Germinal center (tissue), 1 donor: ENCODE measurements around the gene THOC5.
A peak's percentile ranks its signal among the peaks of the same experiment; 100 is the strongest.

Source experiments
- DNase-seq: peaks from one replicate; pipeline ENCODE4 v3.0.0; 2012; ENCODE audit warnings: mixed read lengths, low spot score

THOC5 gene

DNA sequence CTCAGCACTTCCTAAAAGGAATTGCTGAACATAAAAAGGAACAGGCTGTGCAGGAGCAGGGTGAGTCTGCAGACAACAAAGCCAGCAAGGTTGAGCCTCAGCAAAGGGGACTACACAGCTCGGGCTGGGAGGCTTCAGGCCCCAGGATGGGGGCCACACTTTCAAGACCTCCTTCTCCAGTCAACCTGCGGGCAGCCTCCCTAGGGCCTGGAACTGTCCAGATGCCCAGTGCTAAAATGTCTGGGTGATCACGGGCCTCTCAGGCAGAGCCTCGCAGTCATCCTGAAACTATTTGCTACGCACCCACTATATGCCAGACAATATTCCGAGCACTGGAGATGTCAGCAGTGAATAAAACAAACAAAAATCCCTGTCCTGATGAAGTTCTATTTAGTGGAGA is 77.4 kb downstream of the THOC5 start:
- DNase-seq: no peak

DNA sequence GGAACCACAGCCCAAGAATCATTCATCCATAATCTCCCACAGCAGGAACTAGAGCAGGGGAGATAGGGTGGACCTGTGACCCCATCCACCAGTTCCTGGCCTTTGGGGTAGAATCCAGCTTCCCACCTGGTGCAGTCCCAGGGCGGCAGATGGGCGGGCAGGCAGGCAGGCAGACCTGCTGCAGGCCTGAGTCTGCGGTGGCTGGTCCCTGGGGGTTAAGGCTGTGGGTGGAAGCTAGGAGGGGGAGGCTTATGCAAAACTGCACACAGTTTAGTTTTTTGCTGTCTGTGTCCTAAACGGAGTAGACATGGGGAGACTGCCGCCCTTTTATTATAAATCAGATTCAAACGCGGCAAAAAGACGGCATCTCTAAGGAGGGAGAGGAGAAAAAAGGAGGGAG is 78.0 kb downstream of the THOC5 start:
- DNase-seq: peak; percentile 73

DNA sequence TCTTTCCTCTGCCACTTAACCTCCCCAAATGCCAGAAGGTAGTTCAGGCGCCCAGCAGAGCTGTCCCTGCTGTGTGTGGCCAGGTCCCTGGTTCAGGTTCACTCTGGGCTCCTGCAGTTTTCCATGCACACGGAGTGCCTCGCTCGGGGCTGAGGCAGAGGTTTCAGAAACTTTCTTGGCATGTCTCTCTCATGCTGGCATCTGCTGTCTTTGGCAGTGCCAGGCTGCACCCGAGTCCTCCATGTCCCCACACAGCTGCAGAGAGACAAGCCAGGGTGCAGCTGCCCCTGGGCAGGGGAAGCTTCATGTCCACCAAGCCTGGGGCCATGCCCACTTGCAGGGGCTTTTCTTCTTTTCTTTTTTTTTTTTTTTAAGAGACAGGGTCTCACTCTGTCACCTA is 80.6 kb downstream of the THOC5 start:
- no peak for DNase-seq

DNA sequence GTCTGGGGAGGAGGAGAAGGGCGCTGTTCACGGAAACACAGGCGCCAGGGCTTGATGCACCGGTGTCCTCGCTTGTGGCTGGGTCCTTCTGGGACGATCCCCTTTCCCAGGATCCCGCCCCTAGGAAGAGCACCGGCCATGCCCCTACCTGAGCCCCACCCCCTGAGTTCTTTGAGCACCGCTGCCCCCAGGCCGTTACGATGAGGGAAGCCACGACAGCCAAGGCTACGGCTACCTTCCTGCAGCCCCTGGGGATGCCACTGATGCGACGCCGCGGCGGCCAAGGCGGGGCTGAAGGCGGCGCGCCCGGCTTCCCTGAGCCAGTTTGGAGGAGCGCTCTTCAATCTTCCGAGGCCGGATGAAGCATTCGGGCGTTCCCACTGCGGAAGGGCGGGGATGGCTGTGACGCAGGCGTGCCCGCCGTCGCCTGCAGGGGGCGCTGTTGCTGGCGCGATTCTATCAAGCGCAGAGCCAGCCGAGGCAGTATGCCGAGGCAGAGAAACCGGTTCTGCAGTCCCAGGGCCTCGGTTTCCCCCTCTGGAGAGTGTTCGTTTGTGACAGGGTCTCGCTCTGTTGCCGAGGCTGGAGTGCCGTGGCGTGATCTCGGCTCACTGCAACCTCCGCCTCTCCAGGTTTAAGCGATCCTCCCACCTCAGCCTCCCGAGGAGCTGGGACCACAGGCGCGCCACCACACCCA is 83.2 kb downstream of the THOC5 start:
- peak; percentile 74 for DNase-seq

DNA sequence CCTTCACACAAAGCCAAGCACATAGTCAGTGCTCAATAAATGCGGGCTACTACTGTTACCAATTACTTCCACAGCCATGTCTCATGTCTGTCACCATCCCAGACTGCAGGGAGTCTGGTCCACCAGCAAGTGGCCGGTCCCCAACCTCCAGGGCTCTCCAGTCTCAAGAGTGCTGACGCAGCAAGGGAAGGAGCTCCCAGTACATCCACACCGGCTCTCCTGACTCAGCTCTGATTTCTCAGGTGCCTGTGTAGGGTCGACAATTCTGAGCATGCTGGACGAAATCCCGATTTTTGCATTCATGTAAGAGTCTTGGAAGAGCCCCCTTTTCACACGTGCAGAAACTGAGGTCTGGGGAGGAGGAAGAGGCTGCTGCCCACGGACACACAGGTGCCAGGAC is 83.8 kb downstream of the THOC5 start:
- DNase-seq: no peak

DNA sequence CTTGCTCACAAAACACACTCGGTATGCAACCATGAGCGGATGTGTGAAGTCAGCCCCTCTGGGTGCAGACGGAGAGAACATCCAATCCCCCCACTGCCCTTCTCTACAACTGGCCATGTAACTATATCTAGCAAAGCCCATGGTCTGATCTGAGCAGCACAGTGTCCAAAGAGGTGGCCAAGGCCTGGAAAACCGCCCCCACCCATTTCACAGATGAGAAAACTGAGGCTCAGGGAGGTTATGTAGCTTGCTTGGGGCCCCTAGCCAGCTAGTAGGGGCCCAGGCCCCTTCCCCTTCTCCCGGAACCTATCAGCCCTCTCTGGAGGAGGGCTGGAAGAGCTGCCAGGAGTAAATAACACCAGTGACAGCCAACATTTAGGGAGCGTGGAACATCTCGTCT is 89.0 kb downstream of the THOC5 start:
- no peak for DNase-seq

DNA sequence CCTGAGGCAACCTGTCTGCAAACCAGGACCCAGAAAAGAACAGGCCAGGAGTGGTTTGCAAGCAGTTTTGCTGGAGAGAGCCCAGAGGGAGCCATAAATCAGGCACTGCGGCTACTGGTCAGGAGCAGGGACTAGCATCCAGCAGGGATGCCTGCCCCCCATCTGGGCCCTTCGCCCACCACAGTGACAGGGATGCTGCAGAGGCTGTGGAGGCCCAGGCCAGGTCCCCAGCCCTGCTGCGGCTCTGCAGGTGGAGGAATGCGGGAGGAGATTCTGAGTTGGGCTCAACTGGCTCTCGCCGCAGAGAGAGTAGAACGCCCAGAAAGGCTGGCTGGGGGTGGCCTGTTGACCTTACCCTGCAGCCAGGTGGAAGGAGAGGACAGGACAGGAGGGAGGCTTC is 89.9 kb downstream of the THOC5 start:
- DNase-seq: no peak

DNA sequence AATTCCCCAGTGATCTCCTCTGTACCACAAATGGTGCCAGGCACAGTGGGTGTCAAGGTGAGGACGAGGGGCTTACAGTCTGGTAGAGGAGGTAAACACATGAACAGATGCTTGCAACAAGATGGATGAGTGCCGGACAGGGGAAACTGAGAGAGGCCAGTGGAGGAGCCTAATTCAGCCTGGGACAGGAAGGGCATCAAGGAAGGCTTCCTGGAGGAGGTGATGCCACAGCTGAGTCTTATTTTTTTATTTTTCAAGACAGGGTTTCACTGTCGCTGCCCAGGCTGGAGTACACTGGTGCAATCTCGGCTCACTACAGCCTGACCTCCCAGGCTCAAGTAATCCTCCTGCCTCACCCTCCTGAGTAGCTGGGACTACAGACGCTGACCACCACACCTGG is 92.3 kb downstream of the THOC5 start:
- no peak for DNase-seq

DNA sequence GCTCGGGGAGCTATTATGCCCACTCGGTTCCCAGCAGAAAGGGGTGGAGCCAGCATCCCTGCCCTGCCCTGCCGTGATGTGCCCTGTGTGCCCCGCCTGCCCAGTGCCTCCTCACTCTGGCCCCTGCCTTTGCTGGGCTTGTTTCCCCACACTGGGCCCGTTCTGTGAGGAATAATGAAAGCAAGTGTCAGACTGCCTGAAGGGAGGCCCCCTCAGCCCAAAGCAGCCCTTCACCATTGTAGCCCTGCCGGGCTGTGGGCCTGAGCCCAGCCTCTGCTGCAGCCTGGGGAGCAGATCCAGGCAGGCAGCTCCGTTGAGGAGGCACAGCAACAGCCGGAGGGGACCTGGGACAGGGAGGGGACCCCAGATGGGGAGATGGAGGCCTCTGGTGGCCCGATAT is 93.8 kb downstream of the THOC5 start:
- DNase-seq: no peak

DNA sequence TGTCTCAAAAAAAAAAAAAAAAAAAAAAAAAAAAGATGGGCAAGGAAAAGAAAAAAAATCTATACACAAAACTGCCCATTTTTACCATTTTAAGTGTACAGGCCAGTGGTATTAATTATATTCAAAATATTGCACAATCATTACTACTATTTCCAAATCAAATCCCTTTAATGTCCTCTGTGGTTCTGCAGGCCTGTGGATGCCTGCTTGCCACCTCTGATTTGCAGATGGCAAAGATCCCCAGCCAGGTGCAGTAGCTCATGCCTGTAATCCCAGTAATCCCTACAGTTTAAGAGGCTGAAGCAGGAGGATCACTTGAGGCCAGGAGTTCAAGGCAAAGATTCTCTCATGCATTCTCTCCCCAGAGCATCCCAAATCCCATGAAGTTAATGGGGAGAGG is 95.0 kb downstream of the THOC5 start:
- no peak for DNase-seq

DNA sequence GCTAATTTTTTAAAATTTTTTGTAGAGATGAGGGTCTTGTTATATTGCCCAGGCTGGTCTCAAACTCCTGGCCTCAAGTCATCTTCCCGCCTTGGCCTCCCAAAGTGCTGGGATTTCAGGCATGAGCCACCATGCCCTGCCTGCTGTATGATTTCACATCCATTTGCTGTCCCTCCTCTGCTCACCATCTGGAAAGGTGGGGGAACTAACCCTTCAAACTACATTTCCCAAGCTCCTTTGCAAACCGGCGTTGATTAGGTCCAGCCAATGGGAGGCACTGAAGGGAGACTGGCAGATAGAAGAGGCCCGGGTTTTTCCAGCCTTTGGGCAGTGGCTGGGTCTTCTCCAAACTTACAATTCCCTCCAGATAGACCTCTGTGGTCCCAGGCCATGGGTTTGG is 95.8 kb downstream of the THOC5 start:
- peak; percentile 57 for DNase-seq

DNA sequence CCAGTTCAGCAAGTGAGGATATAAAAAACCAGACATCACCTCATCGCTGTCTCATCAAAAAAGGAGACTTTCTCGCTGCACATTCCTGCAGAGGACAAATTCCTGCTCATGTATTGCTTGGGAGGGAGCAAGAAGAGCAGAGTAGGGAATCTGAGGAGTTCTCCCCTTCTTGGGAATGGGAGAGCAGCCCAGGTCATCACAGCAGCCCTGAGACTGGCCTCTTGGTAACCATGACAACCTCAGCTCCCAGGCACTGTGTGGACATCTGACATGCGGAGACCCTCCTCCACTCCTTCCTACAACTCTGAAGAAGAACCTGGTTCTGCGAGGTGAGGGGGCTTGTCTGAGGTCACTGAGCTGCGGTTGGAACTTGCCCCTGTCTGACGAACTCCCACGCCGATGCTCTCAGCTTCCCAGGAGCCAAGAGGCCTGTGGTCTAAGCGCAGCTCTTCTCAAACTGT is 97.3 kb downstream of the THOC5 start:
- no peak for DNase-seq
